ES-I3 (cell line): ENCODE measurements around the gene CINP.
"Not testable (repeated sequence)": the region's sequence is repeated elsewhere in the genome, so short reads cannot be mapped to it uniquely, and the experiment has no call there.

ENCODE experiments used
- H3K36me3 ChIP-seq: 2 replicates; pipeline ENCODE4 v1.6.1; 2013; ENCODE audit warnings: mild to moderate bottlenecking, low read length, control low read depth, moderate library complexity; ENCODE audit not compliant: insufficient read depth
- H3K4me1 ChIP-seq: 2 replicates; pipeline ENCODE4 v1.6.1; 2013; ENCODE audit warnings: mild to moderate bottlenecking, control low read depth, low read length; ENCODE audit not compliant: insufficient read depth
- H3K9ac ChIP-seq: 2 replicates; pipeline ENCODE4 v1.6.1; 2013; ENCODE audit warnings: low read depth, mild to moderate bottlenecking, low read length, moderate library complexity
- H3K9me3 ChIP-seq: 2 replicates; pipeline ENCODE4 v1.6.1; 2013; ENCODE audit warnings: mild to moderate bottlenecking, low read length, moderate library complexity; ENCODE audit not compliant: control insufficient read depth, insufficient read depth

Gene CINP

DNA sequence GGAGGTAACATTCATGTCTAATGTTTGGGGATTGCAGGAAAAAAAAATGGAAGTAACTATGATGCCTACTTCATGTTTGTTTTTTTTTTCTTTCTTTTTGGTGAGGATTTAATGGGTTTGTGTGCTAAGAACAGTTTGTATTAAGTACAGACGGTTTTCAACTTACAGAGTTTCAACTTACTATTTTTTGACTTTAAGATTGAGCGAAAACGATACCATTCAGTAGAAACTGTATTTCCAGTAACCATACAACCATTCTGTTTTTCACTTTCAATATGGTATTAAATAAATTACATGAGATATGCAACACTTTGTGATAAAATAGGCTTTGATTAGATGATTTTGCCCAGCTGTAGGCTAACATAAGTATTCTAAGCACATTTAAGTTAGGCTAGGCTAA, 10.4 kb upstream of the CINP start:
- Histone ChIP-seq H3K9me3 (no peaks in the 10 kb centered on the region), H3K4me1 (no peaks in the 10 kb centered on the region), H3K9ac (no peak overlapping the region), H3K36me3 (no peaks in the 10 kb centered on the region)

DNA sequence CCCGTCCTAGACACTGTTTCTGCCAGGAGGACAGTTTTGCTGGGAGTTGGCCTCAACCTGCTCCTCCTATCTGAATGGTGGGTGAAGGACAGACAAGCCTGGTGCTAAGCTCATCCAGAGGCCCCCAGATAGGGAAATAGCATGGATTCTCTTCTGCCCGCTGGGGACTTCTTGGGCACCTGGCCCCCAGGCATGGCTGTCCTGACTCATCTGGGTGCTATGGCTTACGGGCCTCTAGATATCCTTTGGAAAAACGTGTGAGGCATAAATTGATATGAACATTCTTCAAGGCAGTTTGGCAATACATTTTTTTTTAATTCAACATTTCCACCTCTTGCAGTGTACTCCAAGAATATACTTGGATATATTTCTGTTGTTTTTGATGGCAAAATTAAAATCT, 8.7 kb upstream of the CINP start:
- Histone ChIP-seq H3K36me3 (no peaks in the 10 kb centered on the region), H3K9me3 (no peaks in the 10 kb centered on the region), H3K4me1 (no peaks in the 10 kb centered on the region), H3K9ac (no peak overlapping the region)

DNA sequence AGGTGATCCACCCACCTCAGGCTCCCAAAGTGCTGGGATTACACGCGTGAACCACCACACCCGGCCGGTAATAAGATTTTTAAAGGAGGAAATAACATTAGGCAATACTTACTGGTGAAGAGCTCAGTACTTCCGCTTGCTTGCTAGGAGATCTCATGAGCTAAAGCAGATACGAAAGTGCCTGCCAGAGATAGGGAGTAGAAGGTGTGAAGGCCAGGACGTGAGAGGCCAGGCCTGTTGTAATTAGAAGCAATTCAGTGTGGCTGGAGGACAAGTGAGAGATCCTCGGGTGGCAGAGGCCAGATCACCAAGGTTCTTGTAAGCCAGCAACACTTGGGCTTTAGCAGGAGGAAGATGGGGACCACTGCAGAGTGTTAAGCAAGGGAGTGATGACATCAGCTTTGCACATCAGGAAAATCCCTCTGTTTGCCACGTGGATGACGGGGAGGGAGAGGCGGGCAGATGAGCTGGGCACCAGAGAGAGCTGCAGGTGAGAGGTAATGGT, 7.7 kb upstream of the CINP start:
- H3K4me1 ChIP-seq, result no peaks in the 10 kb centered on the region
- H3K36me3 ChIP-seq, result no peaks in the 10 kb centered on the region
- no peaks in the 10 kb centered on the region for H3K9me3 ChIP-seq
- no peak overlapping the region for H3K9ac ChIP-seq

GRCh38 chr14:102363182-102363943, 673 bp upstream of the CINP start:
- Histone ChIP-seq H3K36me3 (peaks cover 2% of the 10 kb centered on the region; the same call in 1 of the 2 replicates), H3K4me1 (peaks cover 6% of the 10 kb centered on the region), H3K9ac (peak overlapping the region; percentile 98), H3K9me3 (no peaks in the 10 kb centered on the region)

- H3K36me3 ChIP-seq, result peaks cover 2% of the 10 kb centered on the region; the same call in 1 of the 2 replicates
Observed at GRCh38 chr14:102362084-102362483, 606 bp downstream of the CINP start.

DNA sequence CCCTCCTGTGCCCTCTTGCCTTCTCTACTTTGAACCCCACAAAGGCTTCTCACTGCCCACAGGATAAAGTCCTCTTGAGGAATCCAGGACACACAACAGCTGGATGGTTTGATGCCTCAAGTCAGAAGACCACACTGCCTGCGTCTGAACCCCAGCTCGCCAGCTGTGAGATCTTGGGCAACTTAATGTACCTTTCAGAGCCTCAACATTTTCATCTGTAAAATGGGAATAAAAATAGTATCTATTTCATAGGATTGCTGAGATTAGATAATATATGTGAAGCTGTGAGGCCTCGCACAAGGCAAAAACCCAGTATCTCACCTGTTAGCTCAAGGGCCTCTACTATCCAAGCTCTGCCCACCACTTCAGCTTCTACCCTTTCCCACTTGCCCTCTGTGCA, 2.3 kb downstream of the CINP start:
- no peaks in the 10 kb centered on the region for H3K9me3 ChIP-seq
- H3K9ac ChIP-seq, result no peak overlapping the region
- peaks cover 5% of the 10 kb centered on the region for H3K36me3 ChIP-seq
- H3K4me1 ChIP-seq, result peaks cover 6% of the 10 kb centered on the region

More at GRCh38 chr14:102362084-102362483, 606 bp downstream of the CINP start:
- Histone ChIP-seq H3K9ac (peak overlapping the region; percentile 98), H3K4me1 (peaks cover 6% of the 10 kb centered on the region), H3K9me3 (no peaks in the 10 kb centered on the region)

GRCh38 chr14:102359341-102359740, 3.3 kb downstream of the CINP start:
- Histone ChIP-seq H3K36me3 (peaks cover 7% of the 10 kb centered on the region), H3K4me1 (peaks cover 5% of the 10 kb centered on the region), H3K9me3 (no peaks in the 10 kb centered on the region), H3K9ac (no peak overlapping the region)

DNA sequence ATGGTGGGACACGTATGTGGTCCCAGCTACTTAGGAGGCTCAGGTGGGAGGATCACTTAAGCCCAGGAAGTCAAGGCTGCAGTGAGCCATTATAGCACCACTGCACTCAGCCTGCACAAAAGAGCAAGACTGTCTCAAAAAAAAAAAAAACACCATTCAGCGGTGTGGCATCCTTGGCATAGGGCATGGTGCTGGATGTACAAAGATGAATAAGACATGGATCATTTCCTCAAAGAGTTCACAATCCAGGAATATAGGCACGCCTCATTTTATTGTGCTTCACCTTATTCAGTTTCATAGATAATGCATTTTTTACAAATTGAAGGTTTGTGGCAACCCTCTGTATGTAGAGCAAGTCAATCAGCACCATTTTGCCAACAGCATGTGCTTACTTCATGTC, 6.4 kb downstream of the CINP start:
- Histone ChIP-seq H3K4me1 (no peaks in the 10 kb centered on the region), H3K36me3 (peaks cover 7% of the 10 kb centered on the region), H3K9ac (no peak overlapping the region), H3K9me3 (no peaks in the 10 kb centered on the region)

- Histone ChIP-seq H3K9ac (no peak overlapping the region), H3K36me3 (peaks cover 17% of the 10 kb centered on the region), H3K9me3 (no peaks in the 10 kb centered on the region), H3K4me1 (no peaks in the 10 kb centered on the region)
Observed at GRCh38 chr14:102353126-102353619, 9.5 kb downstream of the CINP start.

DNA sequence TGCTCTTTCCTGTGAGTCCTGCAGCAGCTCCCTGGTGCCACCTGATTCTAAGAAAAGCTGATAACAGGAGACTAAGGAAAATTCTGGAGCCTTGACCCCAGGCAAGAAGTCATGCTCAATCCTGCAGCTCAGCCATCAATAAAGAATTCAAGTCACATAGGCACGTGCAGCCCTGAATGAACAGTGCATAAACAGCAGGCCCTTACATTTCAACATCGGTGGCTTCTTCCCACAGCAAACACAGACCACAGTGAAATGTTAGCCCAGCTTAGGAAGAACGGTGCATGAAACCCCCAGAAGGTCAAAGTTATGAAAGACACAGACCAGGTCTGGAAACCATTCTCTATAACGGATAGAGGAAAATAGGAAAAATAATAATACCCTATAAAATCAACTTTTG, 10.5 kb downstream of the CINP start:
- H3K36me3 ChIP-seq, result peaks cover 18% of the 10 kb centered on the region
- H3K4me1 ChIP-seq, result no peaks in the 10 kb centered on the region
- no peaks in the 10 kb centered on the region for H3K9me3 ChIP-seq
- H3K9ac ChIP-seq, result no peak overlapping the region

GRCh38 chr14:102351593-102351992, 11.1 kb downstream of the CINP start:
- H3K9me3 ChIP-seq, result not testable (repeated sequence)

GRCh38 chr14:102351023-102351422, 11.7 kb downstream of the CINP start:
- Histone ChIP-seq H3K36me3 (peaks cover 24% of the 10 kb centered on the region), H3K4me1 (no peaks in the 10 kb centered on the region), H3K9ac (no peak overlapping the region), H3K9me3 (no peaks in the 10 kb centered on the region)

More at GRCh38 chr14:102351593-102351992, 11.1 kb downstream of the CINP start:
- H3K9ac ChIP-seq, H3K4me1 ChIP-seq: not testable (repeated sequence)
- peaks cover 24% of the 10 kb centered on the region for H3K36me3 ChIP-seq

GRCh38 chr14:102348376-102348775, 14.3 kb downstream of the CINP start:
- H3K9ac ChIP-seq, result no peak overlapping the region
- peaks cover 32% of the 10 kb centered on the region for H3K36me3 ChIP-seq
- H3K4me1 ChIP-seq, result no peaks in the 10 kb centered on the region
- H3K9me3 ChIP-seq, result no peaks in the 10 kb centered on the region

DNA sequence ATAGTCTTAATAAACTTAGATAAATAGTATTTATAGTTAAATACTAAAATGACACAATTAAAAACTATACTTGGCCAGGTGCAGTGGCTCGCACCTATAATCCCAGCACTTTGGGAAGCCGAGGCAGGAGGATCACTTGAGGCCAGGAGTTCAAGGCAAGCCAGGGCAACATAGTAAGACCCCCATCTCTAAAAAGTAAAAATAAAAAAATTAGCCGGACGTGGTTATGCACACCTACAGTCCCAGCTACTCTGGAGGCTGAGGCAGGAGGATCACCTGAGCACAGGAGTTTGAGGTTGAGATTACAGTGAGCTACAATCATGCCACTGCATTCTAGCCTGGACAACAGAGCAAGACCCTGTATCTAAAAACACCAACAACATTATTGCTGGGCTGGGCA, 16.0 kb downstream of the CINP start:
- Histone ChIP-seq H3K4me1 (no peaks in the 10 kb centered on the region), H3K9ac (no peak overlapping the region), H3K9me3 (no peaks in the 10 kb centered on the region), H3K36me3 (peaks cover 35% of the 10 kb centered on the region)

DNA sequence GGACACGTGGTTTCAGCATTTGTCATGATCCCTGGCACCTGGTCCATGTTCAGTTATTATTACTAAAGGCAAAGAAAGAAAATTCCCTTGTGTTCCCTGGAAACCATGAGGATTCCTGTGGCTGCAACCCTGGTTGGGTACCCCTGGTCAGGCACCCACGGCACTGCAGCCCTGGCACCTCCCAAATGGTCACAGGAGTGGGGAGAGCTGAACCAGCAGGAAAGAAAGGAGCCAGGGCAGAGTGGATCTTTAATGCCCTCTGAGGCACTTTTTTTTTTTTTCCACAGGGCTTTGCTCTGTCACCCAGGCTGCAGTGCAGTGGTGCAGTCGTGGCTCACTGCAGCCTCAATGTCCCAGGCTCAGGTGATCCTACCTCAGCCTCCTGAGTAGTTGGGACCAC, 17.5 kb downstream of the CINP start:
- Histone ChIP-seq H3K36me3 (peaks cover 35% of the 10 kb centered on the region), H3K4me1 (no peaks in the 10 kb centered on the region), H3K9me3 (no peaks in the 10 kb centered on the region), H3K9ac (no peak overlapping the region)
